ENCODE data around the gene ANGEL2.
"Not testable (repeated sequence)": the region's sequence is repeated elsewhere in the genome, so short reads cannot be mapped to it uniquely, and the experiment has no call there.

ANGEL2 gene

DNA sequence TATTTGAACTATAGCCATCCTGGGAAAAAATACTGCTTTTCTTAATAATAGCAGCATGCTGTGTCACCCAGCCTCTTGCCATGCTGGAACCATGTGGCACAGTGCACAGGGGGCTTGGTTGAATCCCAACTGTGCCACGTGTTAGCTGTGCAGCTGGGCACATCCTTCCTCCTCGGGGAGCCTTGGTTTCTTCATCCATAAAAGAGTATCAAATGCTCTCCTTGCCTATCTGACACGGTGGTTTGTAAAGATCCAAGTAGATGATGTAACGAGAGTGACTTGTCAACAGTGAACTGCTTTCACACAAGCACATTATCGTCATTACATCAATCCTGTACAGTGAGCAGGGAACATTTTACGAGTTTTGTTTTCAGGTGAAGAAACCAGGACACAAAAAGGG, 41.0 kb downstream of the ANGEL2 start:
- DNase-seq = no peak

DNA sequence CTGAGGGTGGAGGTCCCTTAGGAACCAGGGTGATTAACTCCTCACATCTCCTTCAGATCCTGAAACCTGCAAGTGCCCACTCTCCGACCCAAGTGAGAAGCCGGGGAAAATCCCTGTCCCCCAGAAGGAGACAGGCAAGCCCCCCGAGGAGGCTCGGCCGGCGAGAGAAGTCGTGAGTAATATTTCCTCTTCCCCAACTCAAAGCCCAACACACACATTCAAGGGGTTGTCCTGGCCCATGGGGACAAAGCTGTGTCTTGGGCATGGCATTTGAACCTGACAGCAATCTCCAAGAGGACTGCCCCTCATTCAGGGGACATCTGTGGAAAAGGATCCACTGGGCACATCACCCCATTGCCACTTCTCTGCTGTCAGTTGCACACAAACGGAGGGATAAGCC, 41.8 kb downstream of the ANGEL2 start:
- no peak for DNase-seq

DNA sequence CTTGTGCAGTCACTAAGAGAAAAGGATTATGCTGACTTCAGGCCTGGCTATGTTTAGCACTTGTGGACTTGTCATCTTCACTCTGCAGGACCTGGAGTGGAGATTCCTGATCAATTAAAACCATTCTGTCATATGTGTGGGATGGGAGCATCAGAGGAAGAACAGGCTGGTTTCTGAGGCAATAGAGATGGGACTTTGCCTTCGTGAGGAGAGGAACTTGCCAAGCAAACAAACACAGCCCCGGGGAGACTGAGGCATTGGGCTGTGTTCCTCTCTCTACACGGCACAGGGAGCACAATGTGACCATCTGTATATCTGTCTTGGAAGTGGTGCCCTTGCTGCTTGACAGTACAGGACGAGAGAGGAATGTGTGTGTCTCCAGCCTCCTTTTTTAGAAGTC, 42.2 kb downstream of the ANGEL2 start:
- DNase-seq = no peak

DNA sequence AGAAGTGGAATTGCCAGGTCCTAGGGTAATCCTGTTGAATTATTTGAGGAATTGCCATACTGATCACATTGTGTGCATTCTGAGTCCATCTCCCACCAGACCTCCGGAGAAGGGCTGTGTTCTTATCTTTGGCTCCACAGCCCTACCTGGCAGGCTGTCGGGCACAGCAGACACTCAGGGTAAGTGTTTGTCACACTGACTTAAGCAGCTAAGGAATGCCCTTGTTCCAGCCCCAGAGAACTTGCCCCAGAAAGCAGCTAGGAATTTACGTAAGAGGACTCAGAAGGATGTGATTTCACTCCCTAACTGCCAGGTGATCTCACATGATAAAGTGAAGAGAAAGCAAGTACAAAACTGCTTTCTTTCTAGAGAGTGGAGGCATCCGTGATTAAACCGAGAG, 44.4 kb downstream of the ANGEL2 start:
- no peak for DNase-seq

DNA sequence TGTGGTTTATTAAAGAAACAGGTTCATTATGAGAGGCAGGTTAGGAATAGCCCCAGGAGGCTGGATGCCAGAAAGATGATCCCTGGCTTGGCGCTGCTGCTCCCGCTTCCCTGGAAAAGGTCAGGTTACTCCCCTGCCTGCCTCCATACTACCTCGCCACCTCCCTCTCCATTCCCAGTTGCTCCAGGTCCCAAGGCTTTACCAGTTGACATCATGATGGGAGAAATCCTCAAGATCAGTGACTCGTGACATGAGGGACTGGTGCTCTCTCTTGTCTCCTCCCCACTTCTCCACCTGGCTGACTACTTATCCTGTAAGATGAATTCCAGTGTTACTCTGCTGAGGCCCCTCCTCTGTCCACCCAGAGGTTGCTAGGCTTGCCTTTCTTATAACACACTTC, 45.6 kb downstream of the ANGEL2 start:
- no peak for DNase-seq

DNA sequence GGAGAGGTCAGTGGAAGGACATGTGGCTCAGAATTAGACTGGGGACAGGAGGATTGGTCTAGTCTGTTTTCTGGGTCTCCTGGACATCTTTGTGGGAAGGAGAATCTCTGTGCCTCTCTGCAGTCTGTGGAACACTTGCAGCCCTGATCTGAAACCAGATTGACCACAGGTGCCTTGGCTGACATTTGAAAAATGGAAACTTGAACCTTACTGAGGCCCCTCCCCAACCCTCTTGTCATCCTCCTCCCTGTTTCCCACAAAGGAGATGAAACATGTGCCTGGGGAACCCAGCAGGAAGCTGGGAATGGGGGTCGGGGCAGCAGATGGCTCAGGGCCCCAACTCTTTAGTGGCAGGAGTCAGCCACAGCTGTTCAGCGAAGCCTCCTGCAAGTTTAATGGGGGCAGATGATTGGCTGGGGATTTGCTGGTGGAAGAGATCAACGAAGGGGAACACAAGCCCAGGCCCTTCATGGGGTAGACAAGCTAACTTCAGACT, 47.3 kb downstream of the ANGEL2 start:
- no peak for DNase-seq

DNA sequence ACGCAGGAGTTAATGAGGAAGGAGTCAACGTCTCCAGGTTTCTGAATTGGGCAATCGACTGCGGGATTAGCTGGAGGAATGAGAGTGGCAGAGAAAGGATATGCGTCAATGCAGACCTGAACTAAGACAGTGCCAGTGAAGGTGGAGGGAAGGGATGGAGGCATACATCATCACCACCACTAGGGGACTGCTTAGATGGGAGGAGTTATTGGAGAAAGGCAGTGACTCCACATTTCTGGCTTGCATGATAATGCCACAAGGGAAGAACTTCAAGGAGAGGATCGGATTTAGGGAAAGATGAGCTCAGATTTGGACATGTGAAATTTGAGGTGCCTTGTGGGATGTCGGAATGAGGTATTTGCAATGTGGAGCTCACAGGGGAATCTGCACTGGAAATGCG, 47.9 kb downstream of the ANGEL2 start:
- no peak for DNase-seq

DNA sequence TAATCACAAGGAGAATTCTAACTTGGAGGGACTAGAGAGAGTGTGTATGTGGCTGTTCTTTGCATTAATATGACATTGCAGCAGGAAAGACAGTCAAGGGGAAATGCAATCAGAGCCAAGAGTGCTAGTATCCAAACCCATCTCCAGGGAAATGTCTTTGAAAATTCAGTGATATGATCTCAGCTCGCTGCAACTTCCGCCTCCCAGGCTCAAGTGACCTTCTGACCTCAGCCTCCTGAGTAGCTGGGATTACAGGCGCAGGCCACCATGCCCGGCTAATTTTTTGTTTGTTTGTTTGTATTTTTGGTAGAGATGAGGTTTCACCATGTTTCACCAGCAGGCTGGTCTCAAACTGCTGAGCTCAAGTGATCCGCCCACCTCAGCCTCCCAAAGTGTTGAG, 49.1 kb downstream of the ANGEL2 start:
- DNase-seq = no peak

DNA sequence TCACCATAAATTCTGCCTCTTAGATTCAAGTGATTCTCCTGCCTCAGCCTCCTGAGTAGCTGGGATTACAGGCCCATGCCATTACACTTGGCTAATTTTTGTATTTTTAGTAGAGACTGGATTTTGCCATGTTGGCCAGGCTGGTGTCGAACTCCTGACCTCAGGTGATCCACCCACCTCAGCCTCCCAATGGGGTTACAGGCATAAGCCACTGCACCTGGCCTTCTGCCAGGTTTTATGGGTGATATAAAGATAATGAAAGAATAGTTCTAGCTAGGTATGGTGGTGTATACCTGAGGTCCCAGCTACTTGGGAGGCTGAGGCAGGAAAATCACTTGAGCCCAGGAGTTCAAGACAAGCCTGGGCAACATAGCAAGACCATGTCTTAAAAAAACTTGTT, 50.7 kb downstream of the ANGEL2 start:
- DNase-seq = not testable (repeated sequence)

DNA sequence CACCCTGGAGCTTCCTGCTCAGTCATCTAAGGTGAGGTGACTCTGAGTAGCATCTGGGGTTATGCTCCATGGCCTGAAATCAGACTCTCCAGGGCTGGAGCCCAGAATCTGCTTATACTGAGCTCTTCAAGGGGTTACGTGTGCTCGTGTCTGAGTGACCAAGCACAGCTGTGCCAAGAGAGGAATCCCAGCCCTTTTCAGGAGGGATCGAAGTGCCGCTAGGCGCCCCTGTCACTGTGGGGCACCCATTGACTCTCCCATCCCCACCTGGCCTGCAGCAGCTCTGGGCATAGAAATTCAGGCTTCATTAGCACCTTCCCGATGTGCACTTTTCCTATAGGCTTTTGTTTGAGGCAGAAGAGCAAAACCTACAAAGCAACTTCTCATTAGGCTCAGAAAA, 51.6 kb downstream of the ANGEL2 start:
- no peak for DNase-seq

DNA sequence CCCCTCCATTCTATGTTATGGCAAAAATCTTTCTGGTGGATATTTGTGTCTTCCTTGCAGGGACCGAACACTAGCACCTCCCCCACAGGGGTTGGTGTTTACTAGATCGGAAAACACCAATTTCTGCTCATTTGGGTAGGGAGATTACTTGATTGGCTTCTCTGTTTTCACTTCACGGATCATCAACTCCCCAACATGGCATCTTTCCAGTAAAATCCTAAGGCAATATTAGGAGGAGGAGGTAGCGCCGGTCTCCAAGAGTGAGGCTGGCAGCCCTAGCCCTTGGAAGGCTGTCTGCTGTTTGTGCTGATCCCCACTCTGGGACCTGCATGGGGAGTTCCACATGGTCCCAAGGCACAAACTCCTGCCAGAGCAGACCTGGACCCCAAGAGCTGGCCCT, 53.2 kb downstream of the ANGEL2 start:
- DNase-seq = no peak

DNA sequence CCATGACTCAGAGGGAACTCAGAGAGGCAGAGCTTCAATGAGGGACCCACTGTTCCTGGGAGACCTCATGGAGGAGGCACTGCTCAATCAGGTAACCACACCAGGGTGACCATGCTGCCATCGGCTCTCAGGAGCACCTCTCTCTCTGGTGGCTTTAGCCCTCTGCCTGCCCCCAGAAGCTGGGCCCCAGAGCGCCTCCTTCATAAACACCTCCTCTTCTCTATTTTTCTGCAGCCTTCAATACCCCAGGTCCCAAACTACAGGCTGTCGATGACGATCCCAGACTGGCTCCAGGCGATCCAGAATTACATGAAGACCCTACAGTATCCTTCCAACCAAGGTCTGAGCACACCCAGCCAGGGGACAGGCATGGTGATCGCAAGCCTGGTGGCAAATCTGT, 54.7 kb downstream of the ANGEL2 start:
- no peak for DNase-seq

DNA sequence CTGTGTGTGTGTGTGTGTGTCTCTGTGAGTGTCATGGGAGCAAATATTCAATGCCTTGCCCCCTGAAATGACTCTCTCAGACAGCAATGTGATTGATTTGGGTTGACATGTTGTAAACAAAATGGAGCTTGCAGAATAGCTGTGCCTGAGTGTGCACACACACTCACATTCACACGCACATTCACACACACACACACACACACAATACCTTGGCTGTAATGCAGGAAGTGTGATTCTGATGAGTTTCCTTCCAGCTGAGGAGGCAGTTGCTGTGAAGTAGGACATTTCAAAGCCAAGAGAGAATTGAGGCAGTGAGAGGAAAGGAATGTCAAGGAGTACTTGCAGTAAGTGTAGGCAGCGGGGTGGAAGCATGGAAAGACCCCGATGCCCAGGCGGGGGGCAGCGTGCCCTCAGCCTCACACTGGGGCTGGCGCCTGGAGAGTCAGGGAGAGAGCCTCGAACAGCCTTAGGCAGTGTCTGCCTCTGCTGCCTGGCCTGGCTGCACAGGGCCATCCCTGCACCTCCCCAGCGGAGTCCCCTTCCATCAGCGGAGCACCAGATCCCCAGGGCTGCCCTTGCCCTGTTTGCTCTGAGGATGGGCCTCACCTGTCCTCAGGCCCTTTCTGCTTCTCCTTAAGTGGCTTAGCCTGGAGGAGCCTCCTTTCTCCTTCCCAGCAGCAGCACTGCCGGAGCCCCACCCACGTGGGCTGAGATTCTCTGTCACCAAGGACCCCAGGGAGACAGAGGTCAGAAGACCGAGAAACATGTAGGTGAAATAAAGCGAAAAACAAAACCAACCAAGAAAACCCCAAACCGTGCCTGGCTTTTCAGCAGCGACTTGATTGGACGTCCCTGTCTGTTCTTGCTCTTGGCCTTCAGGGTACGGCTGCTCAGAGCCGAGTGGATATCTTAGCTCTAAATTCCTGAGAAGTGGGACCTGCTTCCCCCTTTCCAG, 56.1 kb downstream of the ANGEL2 start:
- no peak for DNase-seq

DNA sequence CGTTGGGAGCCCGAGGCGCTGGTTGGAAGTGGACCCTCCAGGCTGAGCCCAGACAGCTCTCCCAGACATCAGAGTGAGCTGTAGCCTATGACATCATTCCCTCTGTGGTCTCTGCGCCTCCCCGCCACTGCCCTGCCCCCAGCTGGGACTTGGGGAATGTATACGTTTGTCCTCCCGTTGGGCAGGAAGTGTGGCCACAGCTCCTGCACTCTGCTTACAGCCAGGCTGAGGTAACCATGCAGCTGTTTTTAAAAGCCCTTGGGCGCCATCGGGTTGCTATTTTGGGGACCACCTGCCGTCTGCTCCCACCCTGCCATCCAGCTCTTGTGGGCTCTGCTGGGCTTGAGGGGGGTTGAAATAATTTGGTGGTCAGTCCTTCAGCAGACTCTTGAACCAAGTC, 57.5 kb downstream of the ANGEL2 start:
- no peak for DNase-seq

DNA sequence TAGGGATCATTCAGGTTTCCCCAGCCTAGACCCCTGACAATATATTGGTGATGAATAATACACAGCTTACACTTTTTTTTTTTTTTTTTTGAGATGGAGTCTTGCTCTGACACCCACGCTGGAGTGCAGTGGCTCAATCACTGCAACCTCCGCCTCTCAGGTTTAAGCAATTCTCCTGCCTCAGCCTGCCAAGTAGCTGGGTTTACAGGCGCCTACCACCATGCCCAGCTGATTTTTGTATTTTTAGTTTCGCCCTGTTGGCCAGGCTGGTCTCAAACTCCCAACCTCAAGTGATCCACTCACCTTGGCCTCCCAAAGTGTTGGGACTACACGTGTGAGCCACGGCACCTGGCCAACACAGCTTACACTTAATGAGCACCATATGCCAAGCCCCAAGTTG, 58.1 kb downstream of the ANGEL2 start:
- no peak for DNase-seq

DNA sequence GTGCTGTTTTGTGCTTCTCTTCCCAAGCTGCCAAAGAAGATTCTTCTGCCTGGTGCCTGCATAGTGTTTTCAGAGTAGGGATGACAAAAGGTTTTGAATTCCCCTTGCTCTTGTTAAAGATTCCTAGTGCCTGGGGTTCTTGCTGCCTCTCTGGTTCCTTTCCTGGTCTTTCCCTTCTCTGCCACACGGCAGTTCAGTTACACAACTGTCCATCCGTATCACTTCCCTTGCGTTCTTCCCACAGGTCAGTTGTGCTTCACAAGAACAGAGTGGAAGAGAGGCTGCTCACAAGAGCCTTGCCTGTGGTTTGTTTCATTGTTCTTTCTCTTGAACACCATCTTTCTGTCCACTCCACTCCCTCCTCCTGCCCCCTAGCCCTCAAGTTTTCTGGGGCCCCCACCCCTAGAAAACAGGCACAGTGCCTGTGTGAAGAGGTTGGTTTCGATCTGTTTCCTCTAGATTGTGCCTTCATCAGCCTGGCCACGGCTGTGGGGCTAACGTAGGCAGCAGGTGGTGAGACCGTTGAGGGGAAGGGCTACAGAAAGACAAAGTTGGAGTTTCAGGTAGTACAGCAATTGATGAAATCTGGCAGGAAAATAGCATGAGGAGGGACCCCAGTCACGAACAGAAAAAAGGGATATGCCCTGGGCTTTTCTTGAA, 59.6 kb downstream of the ANGEL2 start:
- DNase-seq = no peak

DNA sequence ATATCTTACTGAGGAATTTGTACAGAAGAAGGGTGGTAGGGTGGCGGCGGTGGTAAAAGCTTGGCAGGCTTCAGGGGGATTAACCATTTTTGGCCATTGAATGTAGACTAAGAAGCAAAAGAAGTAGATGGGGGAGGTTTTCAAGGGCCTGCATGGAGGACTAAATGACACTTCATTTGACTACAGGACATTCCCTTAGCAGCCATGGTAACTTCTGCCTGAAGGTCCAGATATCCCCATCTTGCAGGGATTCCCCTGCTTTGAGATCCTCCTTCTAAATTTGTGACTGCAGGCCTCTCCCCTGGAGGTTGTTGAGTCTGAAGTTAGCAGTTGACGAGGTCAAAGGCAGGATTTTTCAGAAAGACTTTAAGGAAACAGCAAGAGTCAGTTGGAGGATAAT, 60.6 kb downstream of the ANGEL2 start:
- DNase-seq = no peak

DNA sequence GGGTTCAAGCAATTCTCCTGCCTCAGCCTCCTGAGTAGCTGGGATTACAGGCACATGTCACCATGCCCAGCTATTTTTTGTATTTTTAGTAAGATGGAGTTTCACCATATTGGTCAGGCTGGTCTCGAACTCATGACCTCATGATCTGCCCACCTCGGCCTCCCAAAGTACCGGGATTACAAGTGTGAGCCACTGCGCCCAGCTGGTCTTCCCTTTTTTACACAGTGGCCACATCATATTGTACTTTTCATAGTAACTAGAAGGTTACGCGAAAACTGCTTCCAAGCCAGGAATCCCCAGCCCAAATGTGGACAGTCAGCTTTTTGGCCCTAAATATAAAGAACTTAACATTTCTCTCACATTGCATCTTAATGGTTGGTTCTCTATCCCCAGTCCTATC, 61.2 kb downstream of the ANGEL2 start:
- no peak for DNase-seq

DNA sequence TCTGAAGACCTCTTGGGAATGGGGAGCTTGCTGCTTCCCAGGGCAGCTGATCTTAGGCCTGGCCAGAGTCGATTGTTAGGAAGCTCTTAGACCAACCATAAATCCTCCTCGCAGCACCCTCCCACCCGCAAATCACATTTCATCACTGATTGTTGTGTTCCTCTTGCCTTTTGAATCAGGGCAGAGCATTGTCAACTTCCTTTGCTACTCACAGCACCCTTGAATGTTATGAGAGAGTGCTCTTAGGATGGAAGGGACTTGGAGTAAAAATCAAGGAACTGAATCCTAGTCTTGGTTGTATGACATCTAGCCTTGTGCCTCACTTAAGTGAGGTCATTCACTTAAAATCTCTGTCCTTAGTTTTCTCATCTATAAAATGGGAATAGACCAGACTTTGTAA, 62.3 kb downstream of the ANGEL2 start:
- DNase-seq = no peak

DNA sequence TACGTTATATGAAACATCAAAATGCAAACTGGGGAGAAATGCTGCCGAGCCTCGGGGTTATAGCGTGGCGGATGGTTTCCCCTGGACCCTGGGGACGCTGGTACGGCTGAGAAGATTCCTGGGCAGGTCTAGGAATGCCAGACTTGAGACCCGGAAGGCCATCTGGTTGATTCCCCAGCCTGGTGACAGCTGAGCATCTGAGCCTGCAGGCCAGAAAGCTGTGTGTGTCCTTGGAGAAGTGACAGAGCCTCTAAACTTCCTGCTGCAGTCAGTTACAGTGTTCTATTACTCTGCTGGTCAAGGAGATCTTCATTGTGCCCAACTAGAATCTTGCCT, 63.1 kb downstream of the ANGEL2 start:
- DNase-seq = no peak

DNA sequence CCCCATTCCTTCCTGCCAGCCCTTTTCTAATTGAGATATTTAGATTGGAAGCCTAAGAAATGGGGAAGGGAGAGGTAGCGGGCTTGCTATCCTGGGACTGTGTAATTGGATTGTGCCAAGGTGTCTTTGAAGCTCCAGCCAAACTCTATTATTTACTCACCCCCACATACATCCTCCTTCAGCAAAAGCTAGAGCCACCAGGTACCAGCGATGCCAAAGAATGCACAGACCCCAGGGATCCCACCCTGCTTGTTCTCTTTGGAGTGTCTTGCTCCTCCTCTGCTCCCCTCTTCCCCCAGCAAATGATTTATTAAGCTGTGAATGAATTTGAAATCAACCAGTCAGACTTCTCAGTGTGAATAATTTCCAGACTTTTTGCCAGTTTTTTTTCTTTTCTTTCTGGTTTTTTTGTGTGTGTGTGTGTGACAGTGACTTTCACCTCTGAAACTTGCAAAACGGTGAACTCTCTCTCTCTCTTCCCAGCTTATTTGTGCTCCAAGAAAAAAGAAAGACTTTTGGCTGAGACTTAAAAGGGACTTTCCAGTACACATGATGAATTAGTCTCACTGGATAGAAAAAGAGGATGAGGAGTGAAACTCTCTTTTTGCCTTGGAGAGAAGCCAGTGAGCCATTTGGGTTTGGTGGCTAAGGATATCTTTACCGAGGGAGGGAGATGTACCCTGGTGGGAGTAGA, 63.6 kb downstream of the ANGEL2 start:
- no peak for DNase-seq

DNA sequence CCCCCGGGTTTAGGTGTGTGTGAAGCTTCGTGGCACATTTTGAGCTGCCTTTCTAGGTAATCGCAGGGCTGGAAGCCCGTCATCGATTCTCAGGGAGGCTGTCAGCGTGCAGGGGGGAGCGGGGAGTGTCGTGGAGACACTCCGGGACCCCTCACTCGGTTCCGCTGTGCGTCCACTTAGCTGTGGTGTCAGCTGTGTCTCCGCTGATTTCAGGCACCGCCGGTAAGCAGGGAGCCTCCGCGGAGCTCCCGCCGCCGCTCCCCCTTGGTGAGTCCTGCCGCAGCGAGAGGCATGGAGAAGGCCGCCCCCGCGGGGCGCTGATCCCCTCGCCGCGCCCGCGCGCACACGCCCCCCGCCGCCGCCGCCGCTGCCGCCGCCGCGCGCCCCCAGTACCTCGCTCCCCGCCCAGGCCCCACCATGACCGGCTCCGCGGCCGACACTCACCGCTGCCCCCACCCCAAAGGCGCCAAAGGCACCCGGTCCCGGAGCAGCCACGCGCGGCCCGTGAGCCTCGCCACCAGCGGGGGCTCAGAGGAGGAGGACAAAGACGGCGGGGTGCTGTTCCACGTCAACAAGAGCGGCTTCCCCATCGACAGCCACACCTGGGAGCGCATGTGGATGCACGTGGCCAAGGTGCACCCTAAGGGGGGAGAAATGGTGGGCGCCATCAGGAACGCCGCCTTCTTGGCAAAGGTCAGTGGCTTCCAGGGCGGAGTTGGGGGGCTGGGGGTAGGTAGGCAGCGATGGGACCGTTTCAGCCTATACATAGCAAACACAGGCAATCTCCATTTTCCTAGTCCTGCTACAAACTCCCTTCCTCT, 64.3 kb downstream of the ANGEL2 start:
- DNase-seq = no peak

Data from T-helper 9 cell (primary cell).